ENCODE measurements around the gene SETD2. TPM values are rescaled to one million over a fixed set of nuclear protein-coding genes. Genes with fewer than 3 reads are reported as not detected.

Gene SETD2
- total RNA-seq, 1 experiment from 2014 or later, result 47.6 TPM

- H3K36me3 ChIP-seq (ENCODE audit: control insufficient read depth, insufficient read depth, low read length), result no peaks in the 10 kb centered on the region; the same call in 1 of the 2 replicates
Measured at GRCh38 chr3:46986055-46986730, 177.7 kb downstream of the SETD2 start.

GRCh38 chr3:46985588-46985987 lies 178.3 kb downstream of the SETD2 start:
- Mint-ChIP-seq H3K4me3 (ENCODE audit: unreplicated experiment) (no peak overlapping the region), H3K36me3 (ENCODE audit: insufficient read depth, unreplicated experiment) (peaks cover 10% of the 10 kb centered on the region), H3K4me1 (ENCODE audit: low read depth, unreplicated experiment) (peaks cover 21% of the 10 kb centered on the region), H3K27ac (ENCODE audit: unreplicated experiment) (no peak overlapping the region), H3K27me3 (ENCODE audit: insufficient read depth, unreplicated experiment) (no peaks in the 10 kb centered on the region), H3K9me3 (ENCODE audit: unreplicated experiment) (no peaks in the 10 kb centered on the region)
- ChIA-PET POLR2A (no interaction called here), CTCF (no interaction called here)
- DNase-seq, result no peak
- no peaks in the 10 kb centered on the region for H3K9me3 ChIP-seq
- H3K4me3 ChIP-seq (ENCODE audit: low read depth, low read length), result no peak overlapping the region
- no TSS peak for BruUV-seq (replicated peaks)
- H3K36me3 ChIP-seq (ENCODE audit: control insufficient read depth, insufficient read depth, low read length), result no peaks in the 10 kb centered on the region; the same call in 1 of the 2 replicates
- no peaks in the 10 kb centered on the region for H3K27me3 ChIP-seq (replicated peaks; ENCODE audit: control insufficient read depth, insufficient read depth, low read length)
- intact Hi-C loops (cut with micrococcal nuclease; ENCODE audit: unreplicated experiment), result no loop called here
- H3K4me1 ChIP-seq, result peaks cover 38% of the 10 kb centered on the region
- TF ChIP-seq CTCF (IDR thresholded peaks at IDR 0.05; ENCODE audit: insufficient read depth in 1 of 2, low read depth in 1 of 2, low read length in 1 of 2, severe bottlenecking in 1 of 2, unreplicated experiment in 1 of 2), result no peak

More at GRCh38 chr3:46986055-46986730, 177.7 kb downstream of the SETD2 start:
- H3K4me3 Mint-ChIP-seq (ENCODE audit: unreplicated experiment), result no peak overlapping the region
- H3K27me3 ChIP-seq (replicated peaks; ENCODE audit: control insufficient read depth, insufficient read depth, low read length), result no peaks in the 10 kb centered on the region
- peaks cover 32% of the 10 kb centered on the region for H3K4me1 ChIP-seq
- no peak overlapping the region for H3K4me3 ChIP-seq (ENCODE audit: low read depth, low read length)
- BruUV-seq (replicated peaks), result no TSS peak
- ChIA-PET POLR2A (no interaction called here), CTCF (no interaction called here)
- intact Hi-C loops (cut with micrococcal nuclease; ENCODE audit: unreplicated experiment), result no loop called here
- no peaks in the 10 kb centered on the region for H3K9me3 Mint-ChIP-seq (ENCODE audit: unreplicated experiment)
- H3K9me3 ChIP-seq, result no peaks in the 10 kb centered on the region
- no peak for DNase-seq
- H3K27me3 Mint-ChIP-seq (ENCODE audit: insufficient read depth, unreplicated experiment), result no peaks in the 10 kb centered on the region
- H3K36me3 Mint-ChIP-seq (ENCODE audit: insufficient read depth, unreplicated experiment), result peaks cover 12% of the 10 kb centered on the region
- no peak for TF ChIP-seq CTCF (IDR thresholded peaks at IDR 0.05; ENCODE audit: insufficient read depth in 1 of 2, low read depth in 1 of 2, low read length in 1 of 2, severe bottlenecking in 1 of 2, unreplicated experiment in 1 of 2)
- H3K4me1 Mint-ChIP-seq (ENCODE audit: low read depth, unreplicated experiment), result peaks cover 21% of the 10 kb centered on the region
- no peak overlapping the region for H3K27ac Mint-ChIP-seq (ENCODE audit: unreplicated experiment)

GRCh38 chr3:46984591-46985459 lies 179.1 kb downstream of the SETD2 start:
- POLR2A ChIA-PET, result no interaction called here
- intact Hi-C loops (cut with micrococcal nuclease; ENCODE audit: unreplicated experiment), result no loop called here
- H3K36me3 ChIP-seq (ENCODE audit: control insufficient read depth, insufficient read depth, low read length), result no peaks in the 10 kb centered on the region; the same call in 1 of the 2 replicates
- CTCF ChIA-PET, result no interaction called here
- Mint-ChIP-seq H3K4me1 (ENCODE audit: low read depth, unreplicated experiment) (peaks cover 21% of the 10 kb centered on the region), H3K9me3 (ENCODE audit: unreplicated experiment) (no peaks in the 10 kb centered on the region), H3K27me3 (ENCODE audit: insufficient read depth, unreplicated experiment) (no peaks in the 10 kb centered on the region), H3K27ac (ENCODE audit: unreplicated experiment) (no peak overlapping the region), H3K36me3 (ENCODE audit: insufficient read depth, unreplicated experiment) (peaks cover 6% of the 10 kb centered on the region), H3K4me3 (ENCODE audit: unreplicated experiment) (no peak overlapping the region)
- no peak for TF ChIP-seq CTCF (IDR thresholded peaks at IDR 0.05; ENCODE audit: insufficient read depth in 1 of 2, low read depth in 1 of 2, low read length in 1 of 2, severe bottlenecking in 1 of 2, unreplicated experiment in 1 of 2)
- H3K27me3 ChIP-seq (replicated peaks; ENCODE audit: control insufficient read depth, insufficient read depth, low read length), result no peaks in the 10 kb centered on the region
- no peaks in the 10 kb centered on the region for H3K9me3 ChIP-seq
- BruUV-seq (replicated peaks), result no TSS peak
- DNase-seq, result no peak
- H3K4me3 ChIP-seq (ENCODE audit: low read depth, low read length), result no peak overlapping the region
- peaks cover 40% of the 10 kb centered on the region for H3K4me1 ChIP-seq
